Neural crest cell (in vitro differentiated cells): ENCODE measurements around the gene TTBK2. TPM values are rescaled to one million over a fixed set of nuclear protein-coding genes. Genes with fewer than 3 reads are reported as not detected.
"Not testable (repeated sequence)": the region's sequence is repeated elsewhere in the genome, so short reads cannot be mapped to it uniquely, and the experiment has no call there.

Experiments
- DNase-seq: peaks from one replicate; pipeline ENCODE4 v3.0.0; 2021; ENCODE audit warnings: low read depth, mixed read lengths, low spot score
- H3K27ac Mint-ChIP-seq: one replicate; pipeline ENCODE4 v1.8.0; 2021; ENCODE audit warnings: mild to moderate bottlenecking, mixed read lengths; ENCODE audit not compliant: unreplicated experiment
- H3K27me3 Mint-ChIP-seq: 2 replicates; pipeline ENCODE4 v1.8.0; 2021; ENCODE audit warnings: low read depth, mild to moderate bottlenecking, mixed read lengths
- H3K36me3 Mint-ChIP-seq: 2 replicates; pipeline ENCODE4 v1.8.0; 2021; ENCODE audit warnings: low read depth, mild to moderate bottlenecking, mixed read lengths
- H3K4me1 Mint-ChIP-seq: 2 replicates; pipeline ENCODE4 v1.8.0; 2021; ENCODE audit warnings: mixed read lengths
- H3K4me3 Mint-ChIP-seq: one replicate; pipeline ENCODE4 v1.8.0; 2021; ENCODE audit warnings: mild to moderate bottlenecking, mixed read lengths
- H3K9me3 Mint-ChIP-seq: 2 replicates; pipeline ENCODE4 v1.8.0; 2021; ENCODE audit warnings: mixed read lengths
- total RNA-seq: library from RNA; stranded (reverse); gene quantifications from 2 replicates; pipeline ENCODE4 v1.2.1, GENCODE V29; 2021
- TF ChIP-seq, protein P1 (sequence below): fragments of 200-600 bp; sonication (generic); conservative IDR thresholded peaks from 2 replicates; pipeline ENCODE4 v1.5.0; 2021; ENCODE audit warnings: antibody characterized with exemption, mild to moderate bottlenecking

Gene TTBK2
- total RNA-seq, 1 donor from 2014 or later: 28.2 TPM

DNA sequence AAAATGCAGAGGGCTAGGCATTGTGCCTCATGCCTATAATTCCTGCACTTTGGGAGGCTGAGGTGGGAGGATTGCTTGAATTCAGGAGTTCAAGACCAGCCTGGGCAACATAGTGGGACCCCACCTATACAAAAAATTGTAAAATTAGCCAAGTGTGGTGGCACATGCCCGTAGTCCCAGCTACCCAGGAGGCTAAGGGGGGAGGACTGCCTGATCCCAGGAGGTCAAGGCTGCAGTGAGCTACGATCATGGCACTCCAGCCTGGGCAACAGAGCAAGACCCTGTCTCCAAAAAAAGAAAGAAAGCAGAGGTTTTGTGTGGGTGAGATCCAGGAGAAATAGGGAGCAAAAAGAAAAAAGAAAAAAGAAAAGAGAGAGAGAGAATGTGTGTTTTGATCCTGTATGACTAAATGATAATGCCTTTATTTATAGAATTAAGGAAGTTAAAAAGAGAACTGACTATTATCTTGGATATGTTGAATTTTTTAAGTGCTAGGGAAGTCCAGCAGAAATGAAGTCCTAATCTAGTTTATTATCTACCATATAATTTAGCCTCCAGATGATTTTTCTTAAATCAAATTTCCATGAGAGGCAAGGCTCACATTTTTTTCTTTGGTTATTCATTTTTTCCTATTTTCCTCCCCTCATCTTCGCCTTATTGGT is 4.8 kb downstream of the TTBK2 start:
- Mint-ChIP-seq H3K27me3 (no peaks in the 10 kb centered on the region), H3K4me1 (peaks cover 18% of the 10 kb centered on the region), H3K4me3 (peak overlapping the region; percentile 44), H3K36me3 (no peaks in the 10 kb centered on the region), H3K27ac (no peak overlapping the region), H3K9me3 (no peaks in the 10 kb centered on the region)
- no peak for DNase-seq
- TF ChIP-seq, protein P1, sequence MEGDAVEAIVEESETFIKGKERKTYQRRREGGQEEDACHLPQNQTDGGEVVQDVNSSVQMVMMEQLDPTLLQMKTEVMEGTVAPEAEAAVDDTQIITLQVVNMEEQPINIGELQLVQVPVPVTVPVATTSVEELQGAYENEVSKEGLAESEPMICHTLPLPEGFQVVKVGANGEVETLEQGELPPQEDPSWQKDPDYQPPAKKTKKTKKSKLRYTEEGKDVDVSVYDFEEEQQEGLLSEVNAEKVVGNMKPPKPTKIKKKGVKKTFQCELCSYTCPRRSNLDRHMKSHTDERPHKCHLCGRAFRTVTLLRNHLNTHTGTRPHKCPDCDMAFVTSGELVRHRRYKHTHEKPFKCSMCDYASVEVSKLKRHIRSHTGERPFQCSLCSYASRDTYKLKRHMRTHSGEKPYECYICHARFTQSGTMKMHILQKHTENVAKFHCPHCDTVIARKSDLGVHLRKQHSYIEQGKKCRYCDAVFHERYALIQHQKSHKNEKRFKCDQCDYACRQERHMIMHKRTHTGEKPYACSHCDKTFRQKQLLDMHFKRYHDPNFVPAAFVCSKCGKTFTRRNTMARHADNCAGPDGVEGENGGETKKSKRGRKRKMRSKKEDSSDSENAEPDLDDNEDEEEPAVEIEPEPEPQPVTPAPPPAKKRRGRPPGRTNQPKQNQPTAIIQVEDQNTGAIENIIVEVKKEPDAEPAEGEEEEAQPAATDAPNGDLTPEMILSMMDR: no peak

- Mint-ChIP-seq H3K36me3 (no peaks in the 10 kb centered on the region), H3K27me3 (no peaks in the 10 kb centered on the region), H3K9me3 (no peaks in the 10 kb centered on the region), H3K27ac (no peak overlapping the region), H3K4me3 (peak overlapping the region; percentile 44), H3K4me1 (peaks cover 16% of the 10 kb centered on the region)
- TF ChIP-seq, protein P1: no peak
- DNase-seq: no peak
These were observed 5.7 kb downstream of the TTBK2 start for GRCh38 chr15:42914728-42915497.

DNA sequence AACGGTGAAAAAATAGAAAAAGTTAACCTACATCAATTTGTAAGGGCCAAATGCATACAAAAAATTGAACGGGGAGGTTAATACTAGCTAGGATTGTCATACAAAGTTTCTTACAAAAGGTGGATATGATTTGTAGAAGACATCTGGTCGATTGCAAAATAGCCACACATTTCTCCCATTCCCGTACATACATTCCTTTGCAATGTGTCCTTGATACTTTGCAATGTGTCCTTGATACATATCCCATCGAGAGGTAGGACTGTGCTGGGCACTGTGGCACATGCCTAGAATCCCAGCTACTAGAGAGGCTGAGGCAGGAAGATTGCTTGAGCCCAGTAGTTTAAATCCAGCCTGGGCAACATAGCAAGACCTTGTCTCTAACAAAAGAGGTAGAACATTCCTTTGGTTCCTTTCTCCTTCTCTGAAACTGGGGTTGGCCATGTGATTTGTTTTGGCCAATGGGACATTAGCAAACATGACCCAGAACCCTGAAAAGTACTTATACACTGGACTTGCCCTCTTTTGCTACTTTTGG is 9.5 kb downstream of the TTBK2 start:
- H3K4me3 Mint-ChIP-seq: no peak overlapping the region
- no peak for DNase-seq
- H3K27me3 Mint-ChIP-seq: no peaks in the 10 kb centered on the region
- H3K36me3 Mint-ChIP-seq: no peaks in the 10 kb centered on the region
- no peak overlapping the region for H3K27ac Mint-ChIP-seq
- H3K4me1 Mint-ChIP-seq: no peaks in the 10 kb centered on the region
- TF ChIP-seq, protein P1: no peak
- no peaks in the 10 kb centered on the region for H3K9me3 Mint-ChIP-seq

GRCh38 chr15:42908538-42908937 is 12.0 kb downstream of the TTBK2 start:
- Mint-ChIP-seq H3K27ac (no peak overlapping the region), H3K27me3 (no peaks in the 10 kb centered on the region), H3K36me3 (no peaks in the 10 kb centered on the region), H3K4me3 (no peak overlapping the region), H3K4me1 (peaks cover 3% of the 10 kb centered on the region), H3K9me3 (no peaks in the 10 kb centered on the region)
- no peak for DNase-seq
- TF ChIP-seq, protein P1: no peak

GRCh38 chr15:42903388-42904324 is 16.9 kb downstream of the TTBK2 start:
- Mint-ChIP-seq H3K4me1 (peaks cover 5% of the 10 kb centered on the region), H3K27me3 (no peaks in the 10 kb centered on the region), H3K4me3 (no peak overlapping the region), H3K27ac (no peak overlapping the region), H3K36me3 (no peaks in the 10 kb centered on the region), H3K9me3 (no peaks in the 10 kb centered on the region)
- DNase-seq: no peak
- TF ChIP-seq, protein P1: no peak

DNA sequence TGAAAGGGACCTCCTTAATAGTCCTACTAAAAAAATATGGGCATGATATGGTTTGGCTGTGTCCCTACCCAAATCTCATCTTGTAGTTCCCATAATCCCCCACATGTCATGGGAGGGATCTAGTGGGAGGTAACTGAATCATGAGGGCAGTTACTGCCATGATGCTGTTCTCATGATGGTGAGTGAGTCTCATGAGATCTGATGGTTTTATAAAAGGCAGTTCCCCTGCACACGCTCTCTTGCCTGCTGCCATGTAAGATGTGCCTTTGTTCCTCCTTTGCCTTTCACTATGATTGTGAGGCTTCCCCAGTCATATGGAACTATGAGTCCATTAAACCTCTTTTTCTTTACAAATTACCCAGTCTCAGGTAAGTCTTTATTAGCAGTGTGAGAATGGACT is 26.7 kb downstream of the TTBK2 start:
- not testable (repeated sequence) for H3K9me3 Mint-ChIP-seq, DNase-seq, H3K4me1 Mint-ChIP-seq, H3K27me3 Mint-ChIP-seq, H3K4me3 Mint-ChIP-seq, H3K27ac Mint-ChIP-seq
- H3K36me3 Mint-ChIP-seq: peaks cover 14% of the 10 kb centered on the region
